Neural progenitor cell (in vitro differentiated cells): ENCODE data around the gene SND1.

Experiments
- CTCF ChIP-seq: fragments of 200-600 bp; sonication (generic); IDR thresholded peaks from 2 replicates; pipeline ENCODE4 v1.5.1; 2017; ENCODE audit warnings: antibody characterized with exemption, mild to moderate bottlenecking
- EZH2 ChIP-seq: fragments of 200-600 bp; sonication (generic); IDR thresholded peaks from 2 replicates; pipeline ENCODE4 v1.6.1; 2017; ENCODE audit warnings: antibody characterized with exemption, mild to moderate bottlenecking, moderate library complexity
- EZH2phosphoT487 ChIP-seq: fragments of 200-600 bp; sonication (generic); IDR thresholded peaks from 2 replicates; pipeline ENCODE4 v1.6.1; 2017; ENCODE audit warnings: antibody characterized with exemption

GRCh38 chr7:127690806-127691205 lies 38.8 kb downstream of the SND1 start:
- TF ChIP-seq CTCF (no peak), EZH2phosphoT487 (no peak), EZH2 (no peak)
